KMS-11 (cell line): ENCODE data around the gene RIOK3.
"Not testable (repeated sequence)": the region's sequence is repeated elsewhere in the genome, so short reads cannot be mapped to it uniquely, and the experiment has no call there.

ENCODE experiments used
- H2AFZ ChIP-seq: fragments of 200-600 bp; sonication (generic); 2 replicates; pipeline ENCODE4 v1.6.1; 2016; ENCODE audit warnings: antibody characterized with exemption, mixed run types, low read depth
- H3K27ac ChIP-seq: fragments of 200-600 bp; sonication (generic); 2 replicates; pipeline ENCODE4 v1.6.1; 2016; ENCODE audit warnings: mild to moderate bottlenecking, mixed run types
- H3K27me3 ChIP-seq: fragments of 200-600 bp; sonication (generic); 2 replicates; pipeline ENCODE4 v1.6.1; 2017; ENCODE audit warnings: mild to moderate bottlenecking, low read depth, mixed run types, moderate library complexity; ENCODE audit not compliant: insufficient read depth
- H3K36me3 ChIP-seq: fragments of 200-600 bp; sonication (generic); 2 replicates; pipeline ENCODE4 v1.6.1; 2017; ENCODE audit warnings: mild to moderate bottlenecking, mixed run types; ENCODE audit not compliant: insufficient read depth
- H3K4me1 ChIP-seq: fragments of 200-600 bp; sonication (generic); 2 replicates; pipeline ENCODE4 v1.6.1; 2016; ENCODE audit warnings: mild to moderate bottlenecking, low read depth, mixed run types; ENCODE audit not compliant: poor library complexity, severe bottlenecking
- H3K4me2 ChIP-seq: fragments of 200-600 bp; sonication (generic); 2 replicates; pipeline ENCODE4 v1.7.0; 2016; ENCODE audit warnings: mild to moderate bottlenecking, mixed run types
- H3K4me3 ChIP-seq: fragments of 200-600 bp; sonication (generic); IDR thresholded peaks from 2 replicates; pipeline ENCODE4 v1.6.1; 2017; ENCODE audit warnings: low read depth, low read length, mixed read lengths; ENCODE audit not compliant: insufficient read depth
- H3K79me2 ChIP-seq: fragments of 200-600 bp; sonication (generic); 2 replicates; pipeline ENCODE4 v1.6.1; 2016; ENCODE audit warnings: low read depth, mixed run types; ENCODE audit not compliant: insufficient read depth
- H3K9ac ChIP-seq: fragments of 200-600 bp; sonication (generic); 2 replicates; pipeline ENCODE4 v1.6.1; 2016; ENCODE audit warnings: mild to moderate bottlenecking, mixed run types
- H4K20me1 ChIP-seq: fragments of 200-600 bp; sonication (generic); 2 replicates; pipeline ENCODE4 v1.6.1; 2016; ENCODE audit warnings: mild to moderate bottlenecking, mixed run types; ENCODE audit not compliant: insufficient read depth
- CTCF ChIP-seq: fragments of 200-600 bp; sonication (generic); conservative IDR thresholded peaks from 2 replicates; pipeline ENCODE4 v1.6.1; 2017; ENCODE audit warnings: low read depth, mild to moderate bottlenecking, antibody characterized with exemption, low read length, moderate library complexity, mixed read lengths

The RIOK3 gene

DNA sequence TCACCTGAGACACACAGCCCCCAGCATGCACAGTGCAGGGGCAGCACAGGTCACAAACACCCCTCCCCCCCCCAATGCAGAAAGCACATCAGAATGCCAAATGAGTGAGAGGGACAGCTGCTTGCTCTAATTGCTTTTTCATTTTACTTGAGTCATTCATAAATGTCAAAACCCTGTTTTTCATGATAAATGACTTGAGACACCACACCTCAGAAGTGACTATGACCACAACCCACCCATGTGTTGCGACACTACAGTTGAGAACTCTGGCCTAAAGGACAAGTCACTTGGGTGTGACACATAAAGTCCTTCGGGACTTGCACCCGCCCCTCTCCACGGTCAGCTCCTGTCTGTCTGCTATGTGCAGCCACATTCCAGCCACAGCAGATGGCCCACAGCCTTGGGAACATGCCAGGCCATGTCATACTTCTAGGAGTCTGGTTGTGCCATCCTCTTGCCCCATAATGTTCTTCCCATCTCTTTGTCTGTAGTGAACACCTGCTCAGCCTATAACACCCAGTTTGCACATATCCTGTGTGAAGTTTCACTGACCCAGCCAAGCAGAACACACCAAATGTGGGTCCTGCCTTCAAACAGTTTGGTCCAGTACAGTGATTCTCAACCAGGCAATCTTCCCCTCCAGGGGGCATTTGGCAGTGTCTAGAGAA is 30.2 kb upstream of the RIOK3 start:
- no peak overlapping the region for H3K4me3 ChIP-seq
- no peak for TF ChIP-seq CTCF
- peaks cover 14% of the 10 kb centered on the region for H3K4me1 ChIP-seq
- no peaks in the 10 kb centered on the region for H3K27me3 ChIP-seq
- no peaks in the 10 kb centered on the region for H3K36me3 ChIP-seq
- no peaks in the 10 kb centered on the region for H3K79me2 ChIP-seq
- H2AFZ ChIP-seq: no peak overlapping the region
- no peak overlapping the region for H3K9ac ChIP-seq
- H3K27ac ChIP-seq: no peak overlapping the region
- peak overlapping the region; percentile 23; the same call in 1 of the 2 replicates for H3K4me2 ChIP-seq
- no peaks in the 10 kb centered on the region for H4K20me1 ChIP-seq

DNA sequence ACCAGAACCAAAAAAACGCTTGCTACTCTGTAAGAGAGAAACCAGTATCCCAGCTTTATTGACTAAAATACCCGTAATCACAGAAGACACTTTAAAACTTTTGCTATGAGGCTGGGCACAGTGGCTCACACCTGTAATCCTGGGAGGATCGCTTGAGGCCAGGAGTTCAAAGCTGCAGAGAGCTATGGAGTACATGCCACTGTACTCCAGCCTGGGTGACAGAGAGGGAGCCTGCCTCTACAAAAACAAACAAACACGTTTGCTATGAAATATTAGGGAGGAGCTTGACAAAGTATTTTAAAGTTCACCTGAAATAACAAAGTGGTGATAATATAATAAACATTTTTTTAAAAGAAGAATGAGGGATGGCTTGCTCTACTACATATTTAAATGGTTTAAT is 28.5 kb upstream of the RIOK3 start:
- H2AFZ ChIP-seq: no peak overlapping the region
- H3K36me3 ChIP-seq: no peaks in the 10 kb centered on the region
- H3K4me2 ChIP-seq: no peak overlapping the region
- H3K4me3 ChIP-seq: no peak overlapping the region
- no peaks in the 10 kb centered on the region for H3K79me2 ChIP-seq
- no peak overlapping the region for H3K9ac ChIP-seq
- no peaks in the 10 kb centered on the region for H4K20me1 ChIP-seq
- no peak for TF ChIP-seq CTCF
- no peaks in the 10 kb centered on the region for H3K27me3 ChIP-seq
- H3K4me1 ChIP-seq: peaks cover 16% of the 10 kb centered on the region
- H3K27ac ChIP-seq: no peak overlapping the region

GRCh38 chr18:23428821-23429220 is 24.3 kb upstream of the RIOK3 start:
- Histone ChIP-seq H3K79me2 (no peaks in the 10 kb centered on the region), H3K36me3 (no peaks in the 10 kb centered on the region), H3K9ac (no peak overlapping the region), H3K4me3 (no peak overlapping the region), H2AFZ (no peak overlapping the region), H3K27ac (no peak overlapping the region), H3K27me3 (no peaks in the 10 kb centered on the region), H3K4me2 (no peak overlapping the region), H4K20me1 (no peaks in the 10 kb centered on the region), H3K4me1 (peaks cover 6% of the 10 kb centered on the region)
- no peak for TF ChIP-seq CTCF

GRCh38 chr18:23429538-23429937 is 23.5 kb upstream of the RIOK3 start:
- not testable (repeated sequence) for H3K27ac ChIP-seq, H3K36me3 ChIP-seq, H3K4me1 ChIP-seq, H4K20me1 ChIP-seq, H3K4me2 ChIP-seq, H2AFZ ChIP-seq, H3K27me3 ChIP-seq, H3K79me2 ChIP-seq, H3K4me3 ChIP-seq, H3K9ac ChIP-seq

- Histone ChIP-seq H4K20me1 (no peaks in the 10 kb centered on the region), H3K4me1 (peaks cover 20% of the 10 kb centered on the region), H3K27ac (no peak overlapping the region), H3K36me3 (no peaks in the 10 kb centered on the region), H3K4me3 (no peak overlapping the region), H3K27me3 (no peaks in the 10 kb centered on the region), H2AFZ (no peak overlapping the region), H3K4me2 (no peak overlapping the region), H3K79me2 (peaks cover 8% of the 10 kb centered on the region; the same call in 1 of the 2 replicates), H3K9ac (no peak overlapping the region)
- no peak for TF ChIP-seq CTCF
These were observed 19.7 kb upstream of the RIOK3 start for GRCh38 chr18:23433360-23433759.
